Memory B cell (primary cell): ENCODE measurements around the gene TOM1L2.
"Not testable (repeated sequence)": the region's sequence is repeated elsewhere in the genome, so short reads cannot be mapped to it uniquely, and the experiment has no call there.

ENCODE experiments used
- ATAC-seq: fragments of 150-1000 bp; cut with Tn5 transposase; 2 replicates; pipeline ENCODE4 v1.10.0; 2021; ENCODE audit warnings: low read depth, mild to moderate bottlenecking, moderate library complexity
- DNase-seq, 2 donors: peaks; one replicate each; pipeline ENCODE4 v3.0.0; 2022; ENCODE audit warnings: low spot score in 2 of 2
- H3K27ac Mint-ChIP-seq: one replicate; pipeline ENCODE4 v1.8.0; 2022; ENCODE audit warnings: mild to moderate bottlenecking, moderate library complexity, mixed read lengths
- H3K27me3 Mint-ChIP-seq: one replicate; pipeline ENCODE4 v1.8.0; 2022; ENCODE audit warnings: mixed read lengths
- H3K36me3 Mint-ChIP-seq: one replicate; pipeline ENCODE4 v1.8.0; 2022; ENCODE audit warnings: mild to moderate bottlenecking, mixed read lengths
- H3K4me1 Mint-ChIP-seq: one replicate; pipeline ENCODE4 v1.8.0; 2022; ENCODE audit warnings: mixed read lengths
- H3K4me3 Mint-ChIP-seq: one replicate; pipeline ENCODE4 v1.8.0; 2022; ENCODE audit warnings: mild to moderate bottlenecking, moderate library complexity, mixed read lengths
- H3K9me3 Mint-ChIP-seq: one replicate; pipeline ENCODE4 v1.8.0; 2022; ENCODE audit warnings: mixed read lengths

The TOM1L2 gene

DNA sequence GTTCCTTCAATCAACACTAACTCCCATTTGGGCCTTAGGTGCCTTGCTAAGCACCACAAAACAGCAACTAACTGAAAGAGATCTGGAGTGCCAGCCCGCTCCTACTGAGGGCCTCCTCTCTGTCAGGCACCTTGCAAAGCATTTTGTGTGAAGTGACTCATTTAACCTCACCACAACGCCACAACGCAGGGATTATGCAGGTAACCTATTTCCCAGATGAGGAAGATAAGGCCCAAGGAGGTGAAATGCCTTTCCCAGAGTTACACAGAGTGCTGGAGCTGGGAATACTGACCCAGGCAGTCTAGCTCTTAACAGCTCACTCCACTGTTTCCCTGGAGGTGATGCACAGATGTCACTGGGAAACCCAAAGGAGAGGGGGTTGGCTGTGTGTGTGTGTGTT, 33.3 kb upstream of the TOM1L2 start:
- DNase-seq (no peak), ATAC-seq (no peak)
- H3K4me3 Mint-ChIP-seq = no peak overlapping the region
- peaks cover 22% of the 10 kb centered on the region for H3K36me3 Mint-ChIP-seq
- no peaks in the 10 kb centered on the region for H3K27me3 Mint-ChIP-seq
- peaks cover 3% of the 10 kb centered on the region for H3K4me1 Mint-ChIP-seq
- peak overlapping the region; percentile 77 for H3K27ac Mint-ChIP-seq
- no peaks in the 10 kb centered on the region for H3K9me3 Mint-ChIP-seq

DNA sequence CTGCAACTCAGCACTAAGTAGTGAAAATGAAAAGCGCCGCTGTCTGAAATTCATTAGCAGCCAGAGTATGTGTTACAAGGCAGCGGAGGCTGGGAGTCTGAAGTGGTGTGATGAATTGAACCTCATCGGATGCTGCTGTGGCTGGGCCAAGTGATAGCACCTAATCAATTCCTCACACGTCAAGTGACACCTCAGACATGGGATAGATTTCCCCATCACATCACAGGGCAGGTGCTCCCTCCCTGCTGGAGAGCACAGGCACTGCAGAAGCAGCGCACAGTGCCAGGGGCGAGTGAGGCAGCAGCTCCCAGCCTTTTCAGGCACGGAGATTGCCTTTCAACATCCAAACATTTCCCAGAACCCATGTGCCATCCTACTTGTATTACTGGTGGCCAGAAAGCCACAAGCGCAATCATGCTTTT, 32.7 kb upstream of the TOM1L2 start:
- DNase-seq (no peak), ATAC-seq (no peak)
- Mint-ChIP-seq H3K4me3 (no peak overlapping the region), H3K27me3 (no peaks in the 10 kb centered on the region), H3K9me3 (no peaks in the 10 kb centered on the region), H3K36me3 (peaks cover 18% of the 10 kb centered on the region), H3K4me1 (peaks cover 3% of the 10 kb centered on the region), H3K27ac (no peak overlapping the region)

DNA sequence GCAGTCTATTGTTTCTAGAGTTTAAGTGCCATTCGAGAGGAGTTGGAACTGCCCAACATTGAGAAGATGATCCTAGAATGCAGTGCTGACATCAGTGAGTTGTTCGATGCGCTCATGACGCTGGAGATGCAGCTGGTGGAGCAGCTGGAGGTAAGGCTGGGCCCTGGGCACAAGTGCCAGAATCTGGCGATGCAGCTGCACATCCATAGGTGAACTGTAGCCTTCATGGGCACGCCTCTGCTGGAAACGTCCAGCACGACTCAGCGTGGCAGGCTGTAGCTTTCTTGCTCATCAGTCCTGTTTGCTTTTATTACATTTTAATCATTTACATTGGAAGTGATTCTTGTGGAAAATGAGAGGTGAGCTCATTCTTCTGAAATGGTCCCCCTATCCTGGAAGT, 32.1 kb upstream of the TOM1L2 start:
- Mint-ChIP-seq H3K4me1 (peaks cover 3% of the 10 kb centered on the region), H3K27me3 (no peaks in the 10 kb centered on the region), H3K9me3 (no peaks in the 10 kb centered on the region), H3K4me3 (no peak overlapping the region), H3K27ac (no peak overlapping the region), H3K36me3 (peaks cover 13% of the 10 kb centered on the region)
- ATAC-seq (no peak), DNase-seq (no peak)

DNA sequence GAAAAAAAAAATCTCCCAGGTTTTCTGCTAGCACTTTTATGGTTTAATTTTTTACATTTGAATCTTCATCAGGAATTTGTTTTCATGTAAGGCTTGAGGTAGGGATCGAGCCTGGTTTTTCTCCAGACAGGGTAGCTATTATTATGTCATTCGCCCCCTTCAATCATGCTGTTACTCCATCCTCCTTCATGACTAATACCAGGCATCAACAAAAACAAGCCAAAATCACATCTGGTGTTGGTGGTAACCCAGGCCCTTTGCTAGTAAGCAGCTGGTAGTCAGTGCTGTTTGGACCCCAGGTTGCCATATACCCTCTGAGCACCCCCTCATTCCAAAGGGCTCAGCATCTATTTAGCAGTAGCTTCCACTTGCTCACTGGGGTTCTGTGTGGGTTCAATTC, 30.0 kb upstream of the TOM1L2 start:
- DNase-seq = no peak
- Mint-ChIP-seq H3K9me3 (no peaks in the 10 kb centered on the region), H3K27ac (no peak overlapping the region)

DNA sequence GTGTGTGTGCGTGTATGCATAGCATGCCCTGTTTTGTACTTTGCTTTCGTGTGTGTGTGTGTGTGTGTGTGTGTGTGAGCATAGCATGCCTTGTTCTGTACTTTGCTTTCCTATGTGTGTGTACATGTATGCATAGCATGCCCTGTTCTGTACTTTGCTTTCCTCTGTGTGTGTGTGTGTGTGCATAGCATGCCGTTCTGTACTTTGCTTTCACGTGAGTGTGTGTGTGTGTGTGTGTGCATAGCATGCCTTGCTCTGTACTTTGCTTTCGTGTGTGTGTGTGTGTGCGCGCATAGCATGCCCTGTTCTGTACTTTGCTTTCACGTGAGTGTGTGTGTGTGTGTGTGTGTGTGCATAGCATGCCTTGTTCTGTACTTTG, 27.8 kb upstream of the TOM1L2 start:
- no peaks in the 10 kb centered on the region for H3K36me3 Mint-ChIP-seq
- H3K4me3 Mint-ChIP-seq = no peak overlapping the region
- no peaks in the 10 kb centered on the region for H3K9me3 Mint-ChIP-seq
- ATAC-seq (no peak), DNase-seq (no peak)
- H3K27ac Mint-ChIP-seq = no peak overlapping the region
- peaks cover 3% of the 10 kb centered on the region for H3K4me1 Mint-ChIP-seq
- H3K27me3 Mint-ChIP-seq = no peaks in the 10 kb centered on the region

More for the DNA sequence above, 30.0 kb upstream of the TOM1L2 start:
- no peaks in the 10 kb centered on the region for H3K27me3 Mint-ChIP-seq
- no peak for ATAC-seq
- peaks cover 3% of the 10 kb centered on the region for H3K4me1 Mint-ChIP-seq
- peaks cover 9% of the 10 kb centered on the region for H3K36me3 Mint-ChIP-seq
- no peak overlapping the region for H3K4me3 Mint-ChIP-seq

GRCh38 chr17:17999364-18000029, 27.3 kb upstream of the TOM1L2 start:
- Mint-ChIP-seq H3K4me3 (no peak overlapping the region), H3K27me3 (no peaks in the 10 kb centered on the region), H3K36me3 (no peaks in the 10 kb centered on the region), H3K27ac (no peak overlapping the region), H3K4me1 (peaks cover 3% of the 10 kb centered on the region), H3K9me3 (no peaks in the 10 kb centered on the region)
- ATAC-seq (no peak), DNase-seq (no peak)

- no peaks in the 10 kb centered on the region for H3K27me3 Mint-ChIP-seq
- H3K9me3 Mint-ChIP-seq = no peaks in the 10 kb centered on the region
- no peaks in the 10 kb centered on the region for H3K36me3 Mint-ChIP-seq
- peaks cover 3% of the 10 kb centered on the region for H3K4me1 Mint-ChIP-seq
- H3K27ac Mint-ChIP-seq = no peak overlapping the region
- H3K4me3 Mint-ChIP-seq = no peak overlapping the region
- no peak for DNase-seq
- no peak for ATAC-seq
These were observed 26.7 kb upstream of the TOM1L2 start for GRCh38 chr17:17998934-17999333.

DNA sequence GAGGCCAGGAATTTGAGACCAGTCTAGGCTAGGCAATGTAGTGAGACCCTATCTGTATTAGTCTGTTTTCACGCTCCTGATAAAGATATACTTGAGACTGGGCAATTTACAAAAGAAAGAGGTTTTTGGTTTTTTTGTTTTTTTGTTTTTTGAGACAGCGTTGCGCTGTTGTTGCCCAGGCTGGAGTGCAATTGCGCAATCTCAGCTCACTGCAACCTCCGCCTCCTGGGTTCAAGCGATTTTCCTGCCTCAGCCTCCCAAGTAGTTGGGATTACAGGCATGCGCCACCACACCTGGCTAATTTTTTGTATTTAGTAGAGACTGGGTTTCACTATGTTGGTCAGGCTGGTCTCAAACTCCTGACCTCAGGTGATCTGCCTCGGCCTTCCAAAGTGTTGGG, 23.7 kb upstream of the TOM1L2 start:
- not testable (repeated sequence) for H3K27ac Mint-ChIP-seq, H3K9me3 Mint-ChIP-seq, DNase-seq, H3K4me1 Mint-ChIP-seq, H3K27me3 Mint-ChIP-seq, H3K36me3 Mint-ChIP-seq, H3K4me3 Mint-ChIP-seq, ATAC-seq

DNA sequence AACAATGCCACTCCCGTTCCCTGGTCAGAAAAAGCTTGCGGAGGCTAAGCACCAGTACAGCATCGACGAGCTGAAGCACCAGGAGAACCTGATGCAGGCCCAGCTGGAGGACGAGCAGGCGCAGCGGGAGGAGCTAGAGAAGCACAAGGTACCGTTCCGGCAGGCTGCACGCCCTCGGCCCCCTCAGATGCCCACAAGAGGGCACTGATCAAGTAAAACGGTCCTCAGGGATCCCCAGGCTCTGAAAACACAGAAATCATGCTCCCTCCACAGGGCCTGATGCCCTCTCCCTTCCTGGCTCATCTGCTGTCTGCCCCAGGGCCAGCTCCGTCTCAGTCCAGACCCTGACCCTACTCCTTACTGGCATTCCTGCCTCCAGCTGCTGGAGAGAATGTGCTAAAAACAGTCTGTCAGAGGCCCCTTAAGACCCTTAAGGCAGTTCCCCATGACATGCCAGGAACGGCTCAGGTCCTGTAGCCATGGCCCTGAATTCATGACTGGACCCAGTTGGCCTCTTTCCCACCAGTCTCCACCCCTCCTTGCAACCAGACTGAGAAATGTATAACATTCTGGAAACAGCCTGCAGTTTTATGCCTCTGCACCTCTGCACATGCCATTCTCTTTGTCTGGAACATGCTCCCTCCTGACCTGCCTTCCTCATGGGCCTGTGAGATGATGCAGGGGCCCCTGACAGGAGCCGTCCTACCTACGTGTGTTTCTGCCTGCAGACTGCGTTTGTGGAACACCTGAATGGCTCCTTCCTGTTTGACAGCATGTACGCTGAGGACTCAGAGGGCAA, 22.3 kb upstream of the TOM1L2 start:
- H3K4me1 Mint-ChIP-seq = no peaks in the 10 kb centered on the region
- H3K36me3 Mint-ChIP-seq = no peaks in the 10 kb centered on the region
- DNase-seq (no peak), ATAC-seq (peak; percentile 49)
- no peak overlapping the region for H3K27ac Mint-ChIP-seq
- no peaks in the 10 kb centered on the region for H3K27me3 Mint-ChIP-seq
- H3K9me3 Mint-ChIP-seq = no peaks in the 10 kb centered on the region
- H3K4me3 Mint-ChIP-seq = no peak overlapping the region

DNA sequence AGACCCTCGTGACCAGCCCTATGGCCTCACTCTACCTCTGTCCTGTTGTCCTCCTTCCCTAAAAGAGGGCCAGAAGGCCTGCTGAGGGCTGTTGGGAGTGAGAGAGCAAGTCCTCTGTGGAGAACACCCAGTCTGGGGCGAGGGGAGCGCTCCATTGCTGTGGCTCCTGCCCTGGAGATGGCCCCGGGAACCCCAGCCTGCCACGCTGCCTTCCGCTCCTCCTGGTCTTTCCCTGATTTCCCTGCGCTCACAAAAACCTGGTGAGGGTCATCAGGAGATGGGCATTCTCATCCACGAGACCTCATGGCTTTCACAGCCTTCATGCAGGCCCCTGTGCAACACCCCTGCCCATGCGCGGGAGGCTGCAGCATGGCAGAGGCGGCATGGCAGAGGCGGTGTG, 21.7 kb upstream of the TOM1L2 start:
- Mint-ChIP-seq H3K4me1 (no peaks in the 10 kb centered on the region), H3K27ac (no peak overlapping the region), H3K4me3 (no peak overlapping the region), H3K9me3 (no peaks in the 10 kb centered on the region), H3K36me3 (no peaks in the 10 kb centered on the region), H3K27me3 (no peaks in the 10 kb centered on the region)
- ATAC-seq = no peak
- DNase-seq = no peak

DNA sequence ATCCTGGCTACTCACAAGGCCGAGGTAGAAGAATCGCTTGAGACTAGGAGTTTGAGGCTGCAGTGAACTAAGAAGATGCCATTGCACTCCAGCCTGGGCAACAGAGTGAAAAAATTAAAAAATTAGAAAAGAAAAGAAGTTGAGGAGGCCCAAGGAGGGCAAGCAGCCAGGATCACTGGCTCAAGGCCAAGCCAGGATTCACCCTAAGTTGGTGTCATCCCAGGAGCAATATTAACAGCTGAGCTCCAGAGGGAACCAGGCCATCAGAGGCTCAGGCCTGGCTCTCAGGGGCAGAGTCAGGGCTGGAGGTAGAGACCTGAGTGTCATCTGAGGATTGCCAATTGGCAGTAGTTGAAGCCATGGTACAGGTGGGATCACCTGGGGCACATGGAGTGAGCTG, 21.2 kb upstream of the TOM1L2 start:
- no peaks in the 10 kb centered on the region for H3K27me3 Mint-ChIP-seq
- no peaks in the 10 kb centered on the region for H3K36me3 Mint-ChIP-seq
- DNase-seq (no peak), ATAC-seq (no peak)
- no peaks in the 10 kb centered on the region for H3K4me1 Mint-ChIP-seq
- H3K4me3 Mint-ChIP-seq = no peak overlapping the region
- H3K9me3 Mint-ChIP-seq = no peaks in the 10 kb centered on the region
- H3K27ac Mint-ChIP-seq = no peak overlapping the region

DNA sequence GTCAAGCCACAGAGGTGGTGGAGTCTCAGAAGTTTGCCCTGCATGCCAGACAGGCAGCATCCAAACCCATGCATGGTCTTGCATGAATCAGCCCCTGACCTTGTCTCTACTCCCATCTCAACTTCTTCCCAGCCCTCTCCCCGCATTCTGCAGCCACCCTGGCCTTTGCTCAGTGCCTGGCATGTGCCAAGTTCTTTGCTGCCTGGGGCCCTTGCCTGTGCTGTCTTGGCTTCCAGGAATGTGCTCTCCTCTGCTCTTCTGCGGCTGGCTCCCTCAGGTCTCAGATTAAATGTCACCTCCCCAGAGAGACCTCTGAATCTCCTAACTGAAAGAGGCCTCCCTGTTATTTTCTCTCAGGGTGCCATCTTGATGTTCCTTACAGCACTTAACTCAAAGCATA, 18.1 kb upstream of the TOM1L2 start:
- DNase-seq = no peak
- no peaks in the 10 kb centered on the region for H3K27me3 Mint-ChIP-seq

DNA sequence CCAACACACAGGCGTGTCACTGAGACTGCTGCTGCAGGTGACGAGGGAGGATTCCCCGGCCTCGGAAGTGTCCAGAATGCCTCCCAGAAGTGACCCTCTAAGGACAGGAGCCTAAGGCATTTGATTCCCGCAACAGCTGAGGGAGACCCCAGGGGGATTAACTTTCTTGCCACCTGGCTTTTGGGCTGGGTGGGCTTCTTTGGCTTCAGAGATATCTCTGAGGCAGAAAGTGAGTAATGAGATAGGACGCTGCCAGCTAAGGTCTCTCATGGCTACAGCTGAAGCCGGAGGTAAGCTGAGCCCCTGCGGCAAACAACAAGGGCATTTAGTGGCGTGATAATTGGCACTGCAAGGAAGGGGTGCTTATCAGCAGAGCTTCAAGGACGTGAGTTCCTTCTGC, 17.4 kb upstream of the TOM1L2 start:
- no peak for DNase-seq
- no peaks in the 10 kb centered on the region for H3K36me3 Mint-ChIP-seq
- H3K9me3 Mint-ChIP-seq = no peaks in the 10 kb centered on the region
- H3K27ac Mint-ChIP-seq = no peak overlapping the region
- ATAC-seq = no peak
- H3K4me3 Mint-ChIP-seq = no peak overlapping the region
- no peaks in the 10 kb centered on the region for H3K27me3 Mint-ChIP-seq
- H3K4me1 Mint-ChIP-seq = no peaks in the 10 kb centered on the region

More for the DNA sequence above, 18.1 kb upstream of the TOM1L2 start:
- ATAC-seq = no peak
- no peak overlapping the region for H3K27ac Mint-ChIP-seq
- no peaks in the 10 kb centered on the region for H3K36me3 Mint-ChIP-seq
- no peaks in the 10 kb centered on the region for H3K9me3 Mint-ChIP-seq
- no peak overlapping the region for H3K4me3 Mint-ChIP-seq
- no peaks in the 10 kb centered on the region for H3K4me1 Mint-ChIP-seq

GRCh38 chr17:17989081-17989480, 16.9 kb upstream of the TOM1L2 start:
- no peaks in the 10 kb centered on the region for H3K27me3 Mint-ChIP-seq
- no peak for DNase-seq
- H3K9me3 Mint-ChIP-seq = no peaks in the 10 kb centered on the region
- H3K36me3 Mint-ChIP-seq = no peaks in the 10 kb centered on the region
- ATAC-seq = no peak
- H3K4me1 Mint-ChIP-seq = no peaks in the 10 kb centered on the region
- H3K4me3 Mint-ChIP-seq = no peak overlapping the region
- H3K27ac Mint-ChIP-seq = no peak overlapping the region

- ATAC-seq (no peak), DNase-seq (no peak)
- Mint-ChIP-seq H3K27me3 (no peaks in the 10 kb centered on the region), H3K36me3 (no peaks in the 10 kb centered on the region), H3K4me1 (no peaks in the 10 kb centered on the region), H3K9me3 (no peaks in the 10 kb centered on the region), H3K4me3 (no peak overlapping the region), H3K27ac (no peak overlapping the region)
These were observed 16.3 kb upstream of the TOM1L2 start for GRCh38 chr17:17988427-17988945.
